ENCODE measurements around the gene CALD1. TPM values are rescaled to one million over a fixed set of nuclear protein-coding genes. Genes with fewer than 3 reads are reported as not detected.

Gene CALD1
- total and polyA plus RNA-seq, 4 donors, result 48.0 to 226 (median 95.2) TPM

DNA sequence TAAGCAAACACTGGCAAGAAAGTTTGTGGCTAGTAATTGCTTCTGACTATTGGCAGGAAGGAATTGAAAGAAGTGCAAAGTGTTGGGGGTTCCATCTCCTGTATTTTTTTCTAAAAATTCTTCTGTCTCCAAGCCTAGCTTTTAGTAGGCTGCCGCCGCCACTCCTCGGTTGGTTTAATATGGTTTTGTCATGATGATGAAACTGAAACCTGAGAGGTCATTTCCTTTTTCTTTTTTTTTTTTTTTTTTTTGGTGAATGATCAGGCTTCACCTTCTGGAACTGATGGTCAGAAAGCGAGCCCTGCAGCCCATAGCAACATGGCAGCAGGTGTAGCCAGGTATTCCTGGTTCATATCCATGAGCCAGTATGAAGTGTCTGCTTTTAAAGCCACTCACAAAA, 131.5 kb downstream of the CALD1 start:
- no peak for DNase-seq (ENCODE audit: low spot score)
- WGBS, result 33% methylated on average over 4 of the region's 4 CpGs
- peaks cover 0 to 3% (median 1%) of the 10 kb centered on the region in 4 donors for H3K36me3 ChIP-seq (ENCODE audit: control insufficient read depth in 4 of 4, insufficient read depth in 3 of 4, low read depth in 1 of 4, low read length in 3 of 4)
- TF ChIP-seq, protein P1, sequence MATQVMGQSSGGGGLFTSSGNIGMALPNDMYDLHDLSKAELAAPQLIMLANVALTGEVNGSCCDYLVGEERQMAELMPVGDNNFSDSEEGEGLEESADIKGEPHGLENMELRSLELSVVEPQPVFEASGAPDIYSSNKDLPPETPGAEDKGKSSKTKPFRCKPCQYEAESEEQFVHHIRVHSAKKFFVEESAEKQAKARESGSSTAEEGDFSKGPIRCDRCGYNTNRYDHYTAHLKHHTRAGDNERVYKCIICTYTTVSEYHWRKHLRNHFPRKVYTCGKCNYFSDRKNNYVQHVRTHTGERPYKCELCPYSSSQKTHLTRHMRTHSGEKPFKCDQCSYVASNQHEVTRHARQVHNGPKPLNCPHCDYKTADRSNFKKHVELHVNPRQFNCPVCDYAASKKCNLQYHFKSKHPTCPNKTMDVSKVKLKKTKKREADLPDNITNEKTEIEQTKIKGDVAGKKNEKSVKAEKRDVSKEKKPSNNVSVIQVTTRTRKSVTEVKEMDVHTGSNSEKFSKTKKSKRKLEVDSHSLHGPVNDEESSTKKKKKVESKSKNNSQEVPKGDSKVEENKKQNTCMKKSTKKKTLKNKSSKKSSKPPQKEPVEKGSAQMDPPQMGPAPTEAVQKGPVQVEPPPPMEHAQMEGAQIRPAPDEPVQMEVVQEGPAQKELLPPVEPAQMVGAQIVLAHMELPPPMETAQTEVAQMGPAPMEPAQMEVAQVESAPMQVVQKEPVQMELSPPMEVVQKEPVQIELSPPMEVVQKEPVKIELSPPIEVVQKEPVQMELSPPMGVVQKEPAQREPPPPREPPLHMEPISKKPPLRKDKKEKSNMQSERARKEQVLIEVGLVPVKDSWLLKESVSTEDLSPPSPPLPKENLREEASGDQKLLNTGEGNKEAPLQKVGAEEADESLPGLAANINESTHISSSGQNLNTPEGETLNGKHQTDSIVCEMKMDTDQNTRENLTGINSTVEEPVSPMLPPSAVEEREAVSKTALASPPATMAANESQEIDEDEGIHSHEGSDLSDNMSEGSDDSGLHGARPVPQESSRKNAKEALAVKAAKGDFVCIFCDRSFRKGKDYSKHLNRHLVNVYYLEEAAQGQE (IDR thresholded peaks at IDR 0.05), result no peak
- TF ChIP-seq NR2F2 (IDR thresholded peaks at IDR 0.05) (peak; percentile 27), FOXA1 (IDR thresholded peaks at IDR 0.05) (no peak), CTCF (IDR thresholded peaks at IDR 0.05; ENCODE audit: low read depth, low read length, missing input control) (no peak), ATF3 (IDR thresholded peaks at IDR 0.05) (peak; percentile 62), YY1 (IDR thresholded peaks at IDR 0.05) (no peak), TAF1 (conservative IDR thresholded peaks at IDR 0.05) (no peak), HNF4A (conservative IDR thresholded peaks at IDR 0.05) (no peak), JUND (IDR thresholded peaks at IDR 0.05) (no peak), FOXA2 (IDR thresholded peaks at IDR 0.05) (no peak), MAX (IDR thresholded peaks at IDR 0.05) (no peak)
- H3K9me3 ChIP-seq (ENCODE audit: control insufficient read depth in 4 of 4, low read length in 3 of 4), result no peaks in the 10 kb centered on the region
- H3K9ac ChIP-seq (ENCODE audit: low read depth in 1 of 2, low read length in 2 of 2), result peak overlapping the region; percentile 50 to 52
- H3K4me3 ChIP-seq (ENCODE audit: low read depth in 1 of 3, low read length in 3 of 3), result peak overlapping the region in 1 of 3 donors; percentile 18
- no peaks in the 10 kb centered on the region for H3K27me3 ChIP-seq (ENCODE audit: control insufficient read depth in 4 of 4, insufficient read depth in 4 of 4, low read length in 3 of 4)
- peak overlapping the region; percentile 82 to 84 for H3K27ac ChIP-seq (ENCODE audit: low read depth in 1 of 2, low read length in 2 of 2)
- H3K4me1 ChIP-seq (ENCODE audit: control insufficient read depth in 4 of 4, insufficient read depth in 4 of 4, low read length in 3 of 4), result peaks cover 14 to 80% (median 43%) of the 10 kb centered on the region in 4 donors

DNA sequence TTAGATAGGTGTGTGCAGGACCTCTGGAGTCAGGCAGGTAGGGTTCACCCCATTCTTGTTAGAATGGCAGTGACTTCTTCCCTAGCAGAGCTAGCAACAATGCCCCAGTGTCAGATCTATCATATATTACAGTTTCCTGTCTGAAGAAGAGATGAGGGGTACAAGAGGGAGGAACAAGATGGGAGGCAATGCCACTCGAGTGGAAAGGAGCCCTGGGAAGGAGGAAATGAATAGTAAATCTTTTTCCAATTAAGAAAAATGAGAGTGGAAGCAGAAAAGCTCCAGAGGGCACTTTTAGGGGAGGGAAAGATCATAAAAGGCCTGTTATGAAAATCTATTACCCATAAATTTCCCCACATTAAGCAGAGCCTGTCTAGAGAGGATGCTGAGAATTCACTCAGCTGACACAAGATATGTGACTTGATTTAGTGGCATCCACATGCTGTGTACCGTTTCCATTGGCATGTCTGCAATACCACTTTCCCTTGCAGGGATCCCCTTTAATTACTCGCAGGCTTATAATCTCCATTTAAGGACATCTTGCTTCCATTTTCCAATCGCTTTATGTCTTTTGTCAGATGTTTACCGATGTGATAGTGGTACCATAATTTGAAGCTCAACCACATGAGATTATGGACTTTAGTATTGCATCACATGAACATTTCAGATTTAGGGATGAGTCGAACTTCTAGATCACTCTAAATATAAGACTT, 136.9 kb downstream of the CALD1 start:
- H3K27me3 ChIP-seq (ENCODE audit: control insufficient read depth in 4 of 4, insufficient read depth in 4 of 4, low read length in 3 of 4), result no peaks in the 10 kb centered on the region
- H3K36me3 ChIP-seq (ENCODE audit: control insufficient read depth in 4 of 4, insufficient read depth in 3 of 4, low read depth in 1 of 4, low read length in 3 of 4), result peaks cover 0 to 3% (median 2%) of the 10 kb centered on the region in 4 donors
- no peak overlapping the region for H3K9ac ChIP-seq (ENCODE audit: low read depth in 1 of 2, low read length in 2 of 2)
- no peak overlapping the region for H3K4me3 ChIP-seq (ENCODE audit: low read depth in 1 of 3, low read length in 3 of 3)
- no peak overlapping the region for H3K27ac ChIP-seq (ENCODE audit: low read depth in 1 of 2, low read length in 2 of 2)
- no peak for DNase-seq (ENCODE audit: low spot score)
- WGBS, result 90% methylated on average over 6 of the region's 6 CpGs
- peaks cover 10 to 44% (median 20%) of the 10 kb centered on the region in 4 donors for H3K4me1 ChIP-seq (ENCODE audit: control insufficient read depth in 4 of 4, insufficient read depth in 4 of 4, low read length in 3 of 4)
- no peaks in the 10 kb centered on the region for H3K9me3 ChIP-seq (ENCODE audit: control insufficient read depth in 4 of 4, low read length in 3 of 4)
- no peak for TF ChIP-seq HNF4A (conservative IDR thresholded peaks at IDR 0.05)
- TF ChIP-seq YY1 (IDR thresholded peaks at IDR 0.05), result no peak
- no peak for TF ChIP-seq MAX (IDR thresholded peaks at IDR 0.05)
- no peak for TF ChIP-seq RAD21 (IDR thresholded peaks at IDR 0.05)
- TF ChIP-seq, protein P1 (IDR thresholded peaks at IDR 0.05), result no peak
- TF ChIP-seq HNF4G (IDR thresholded peaks at IDR 0.05), result no peak
- TF ChIP-seq GABPA (IDR thresholded peaks at IDR 0.05 in 1 of 2, conservative IDR thresholded peaks at IDR 0.05 in 1 of 2), result no peak
- no peak for TF ChIP-seq ZBTB33 (IDR thresholded peaks at IDR 0.05)
- no peak for TF ChIP-seq FOXA2 (IDR thresholded peaks at IDR 0.05)
- TF ChIP-seq RXRA (IDR thresholded peaks at IDR 0.05), result no peak
- no peak for TF ChIP-seq JUND (IDR thresholded peaks at IDR 0.05)
- TF ChIP-seq FOXA1 (IDR thresholded peaks at IDR 0.05), result no peak
